ENCODE data around the gene AKR1C3. TPM values are rescaled to one million over a fixed set of nuclear protein-coding genes. Genes with fewer than 3 reads are reported as not detected.

Gene AKR1C3
- total and polyA plus RNA-seq, 4 donors = 8.9 to 116 (median 68.8) TPM

DNA sequence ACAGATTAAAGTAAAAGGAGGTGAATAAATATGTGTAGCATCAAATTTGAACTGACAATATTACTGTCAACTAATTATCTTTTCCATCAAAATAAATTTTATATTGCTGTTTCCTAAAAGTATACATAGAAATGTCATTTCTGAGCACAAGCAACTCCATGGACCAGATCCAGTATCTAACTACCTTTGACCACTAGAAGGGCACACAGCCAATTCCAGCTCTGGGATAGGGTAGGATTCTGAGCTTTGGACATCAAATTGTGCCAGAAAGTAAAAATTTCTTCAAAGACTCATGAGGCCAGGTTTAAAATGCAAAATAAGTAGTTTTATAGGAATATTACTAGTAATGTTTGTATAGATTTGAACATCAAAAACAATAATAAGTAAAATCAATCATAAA lies 29.7 kb downstream of the AKR1C3 start:
- no peaks in the 10 kb centered on the region for H3K36me3 ChIP-seq (ENCODE audit: control insufficient read depth in 4 of 4, insufficient read depth in 4 of 4, low read length in 4 of 4)

DNA sequence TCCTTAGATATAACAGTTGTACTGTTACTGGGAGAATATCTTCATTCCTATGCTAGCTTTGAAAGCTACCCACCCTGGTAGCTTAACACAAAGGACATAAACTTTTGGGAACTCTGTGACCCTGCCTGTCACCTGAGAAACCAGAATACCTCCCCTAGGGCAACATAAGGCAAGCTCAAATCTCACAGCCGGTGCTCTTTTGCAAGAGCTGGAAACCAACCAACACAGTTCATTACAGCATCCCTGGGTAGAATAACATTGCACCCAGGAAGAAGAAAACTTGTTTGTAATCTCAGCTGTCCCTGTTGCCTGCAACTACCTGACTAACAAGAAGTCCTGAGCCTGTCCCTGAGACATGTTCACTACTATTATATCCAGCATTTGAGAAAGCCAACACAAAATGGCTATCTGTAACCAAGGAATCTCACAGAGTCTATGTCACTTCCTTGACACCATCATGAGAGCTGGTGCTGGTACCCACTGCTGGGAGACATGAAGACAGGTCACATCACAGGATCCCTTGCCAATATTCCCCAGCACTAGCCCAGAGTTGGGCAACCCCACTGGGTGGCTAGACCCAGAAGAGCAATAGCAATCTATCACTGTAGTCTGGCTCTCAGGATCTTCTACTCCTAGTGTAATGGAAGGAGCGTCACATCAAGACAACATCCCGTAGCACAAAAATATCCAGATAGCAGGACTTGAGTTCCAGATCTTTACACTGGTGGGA lies 31.3 kb downstream of the AKR1C3 start:
- H3K9ac ChIP-seq (ENCODE audit: insufficient read depth in 1 of 2, low read length in 2 of 2) = no peak overlapping the region
- ATAC-seq (ENCODE audit: insufficient read depth, low FRiP score) (no peak), DNase-seq (no peak)
- H3K27ac ChIP-seq (ENCODE audit: low read depth in 1 of 2, low read length in 1 of 2) = no peak overlapping the region
- no peak overlapping the region for H3K4me3 ChIP-seq
- H3K9me3 ChIP-seq (ENCODE audit: control insufficient read depth in 4 of 4, insufficient read depth in 3 of 4, low read length in 3 of 4) = no peaks in the 10 kb centered on the region
- H3K36me3 ChIP-seq (ENCODE audit: control insufficient read depth in 4 of 4, insufficient read depth in 4 of 4, low read length in 4 of 4) = no peaks in the 10 kb centered on the region
- TF ChIP-seq, protein P1, sequence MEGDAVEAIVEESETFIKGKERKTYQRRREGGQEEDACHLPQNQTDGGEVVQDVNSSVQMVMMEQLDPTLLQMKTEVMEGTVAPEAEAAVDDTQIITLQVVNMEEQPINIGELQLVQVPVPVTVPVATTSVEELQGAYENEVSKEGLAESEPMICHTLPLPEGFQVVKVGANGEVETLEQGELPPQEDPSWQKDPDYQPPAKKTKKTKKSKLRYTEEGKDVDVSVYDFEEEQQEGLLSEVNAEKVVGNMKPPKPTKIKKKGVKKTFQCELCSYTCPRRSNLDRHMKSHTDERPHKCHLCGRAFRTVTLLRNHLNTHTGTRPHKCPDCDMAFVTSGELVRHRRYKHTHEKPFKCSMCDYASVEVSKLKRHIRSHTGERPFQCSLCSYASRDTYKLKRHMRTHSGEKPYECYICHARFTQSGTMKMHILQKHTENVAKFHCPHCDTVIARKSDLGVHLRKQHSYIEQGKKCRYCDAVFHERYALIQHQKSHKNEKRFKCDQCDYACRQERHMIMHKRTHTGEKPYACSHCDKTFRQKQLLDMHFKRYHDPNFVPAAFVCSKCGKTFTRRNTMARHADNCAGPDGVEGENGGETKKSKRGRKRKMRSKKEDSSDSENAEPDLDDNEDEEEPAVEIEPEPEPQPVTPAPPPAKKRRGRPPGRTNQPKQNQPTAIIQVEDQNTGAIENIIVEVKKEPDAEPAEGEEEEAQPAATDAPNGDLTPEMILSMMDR (IDR thresholded peaks at IDR 0.05; ENCODE audit: control extremely low read depth, extremely low read depth) = no peak
- 67 to 88% methylated on average over 3 of the region's 3 CpGs for whole genome bisulfite sequencing, 2 donors
- H3K4me1 ChIP-seq (ENCODE audit: control insufficient read depth in 5 of 5, insufficient read depth in 5 of 5, low read length in 5 of 5) = no peaks in the 10 kb centered on the region
- no peaks in the 10 kb centered on the region for H3K27me3 ChIP-seq (ENCODE audit: control insufficient read depth in 3 of 3, insufficient read depth in 3 of 3, low read length in 2 of 3)

More for the DNA sequence above, 29.7 kb downstream of the AKR1C3 start:
- Histone ChIP-seq H3K27ac (ENCODE audit: low read depth in 1 of 2, low read length in 1 of 2) (no peak overlapping the region), H3K4me1 (ENCODE audit: control insufficient read depth in 5 of 5, insufficient read depth in 5 of 5, low read length in 5 of 5) (no peaks in the 10 kb centered on the region), H3K4me3 (no peak overlapping the region), H3K9ac (ENCODE audit: insufficient read depth in 1 of 2, low read length in 2 of 2) (no peak overlapping the region), H3K9me3 (ENCODE audit: control insufficient read depth in 4 of 4, insufficient read depth in 3 of 4, low read length in 3 of 4) (no peaks in the 10 kb centered on the region), H3K27me3 (ENCODE audit: control insufficient read depth in 3 of 3, insufficient read depth in 3 of 3, low read length in 2 of 3) (no peaks in the 10 kb centered on the region)
- no peak for DNase-seq
- ATAC-seq (ENCODE audit: insufficient read depth, low FRiP score) = no peak
- TF ChIP-seq, protein P1 (IDR thresholded peaks at IDR 0.05; ENCODE audit: control extremely low read depth, extremely low read depth) = no peak

DNA sequence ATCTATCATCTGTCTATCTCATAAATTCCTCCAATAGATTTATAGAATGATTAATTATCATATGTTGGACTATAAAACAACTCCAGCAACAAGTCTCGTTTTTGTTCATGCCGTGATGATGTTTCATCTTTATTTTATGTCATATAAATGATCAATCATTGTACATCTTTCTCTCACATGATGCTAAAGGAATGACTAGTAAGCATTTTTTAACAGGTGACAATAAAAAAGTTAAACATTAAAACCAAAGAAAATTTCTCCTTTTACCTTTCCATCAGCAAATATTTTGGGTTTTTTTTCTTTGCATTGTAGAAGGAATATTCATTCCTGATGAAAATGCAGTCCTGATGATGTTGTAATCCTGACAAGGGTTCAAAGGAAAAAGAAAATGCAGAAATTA lies 41.4 kb downstream of the AKR1C3 start:
- Histone ChIP-seq H3K36me3 (ENCODE audit: control insufficient read depth in 4 of 4, insufficient read depth in 4 of 4, low read length in 4 of 4) (no peaks in the 10 kb centered on the region), H3K4me3 (no peak overlapping the region), H3K9ac (ENCODE audit: insufficient read depth in 1 of 2, low read length in 2 of 2) (no peak overlapping the region), H3K9me3 (ENCODE audit: control insufficient read depth in 4 of 4, insufficient read depth in 3 of 4, low read length in 3 of 4) (peaks cover 0 to 7% (median 3%) of the 10 kb centered on the region in 4 donors), H3K27me3 (ENCODE audit: control insufficient read depth in 3 of 3, insufficient read depth in 3 of 3, low read length in 2 of 3) (no peaks in the 10 kb centered on the region), H3K27ac (ENCODE audit: low read depth in 1 of 2, low read length in 1 of 2) (no peak overlapping the region), H3K4me1 (ENCODE audit: control insufficient read depth in 5 of 5, insufficient read depth in 5 of 5, low read length in 5 of 5) (no peaks in the 10 kb centered on the region)
- TF ChIP-seq, protein P1 (IDR thresholded peaks at IDR 0.05; ENCODE audit: control extremely low read depth, extremely low read depth) = no peak
- 78 to 89% methylated on average over 2 of the region's 2 CpGs for WGBS, 2 donors
- ATAC-seq (ENCODE audit: insufficient read depth, low FRiP score) (no peak), DNase-seq (no peak)
